IMR-90 (cell line): Measurements from ENCODE around the gene CETP.

ENCODE experiments used
- CEBPB ChIP-seq: IDR thresholded peaks from 2 replicates; pipeline ENCODE4 v1.6.1; 2012; ENCODE audit warnings: low read depth, low read length, improper control_type of control experiment
- POLR2A ChIP-seq: IDR thresholded peaks from 2 replicates; pipeline ENCODE4 v1.6.1; 2012; ENCODE audit warnings: mild to moderate bottlenecking, low read depth, low read length
- SMC3 ChIP-seq: fragments of 150-350 bp; IDR thresholded peaks from 2 replicates; pipeline ENCODE4 v1.6.1; 2016; ENCODE audit warnings: low read depth, mild to moderate bottlenecking, antibody characterized with exemption, low read length, moderate library complexity
- TF ChIP-seq, protein P1 (sequence below): conservative IDR thresholded peaks from 2 replicates; pipeline ENCODE4 v1.5.1; 2012; ENCODE audit warnings: mild to moderate bottlenecking, low read depth, low read length, improper control_type of control experiment

DNA sequence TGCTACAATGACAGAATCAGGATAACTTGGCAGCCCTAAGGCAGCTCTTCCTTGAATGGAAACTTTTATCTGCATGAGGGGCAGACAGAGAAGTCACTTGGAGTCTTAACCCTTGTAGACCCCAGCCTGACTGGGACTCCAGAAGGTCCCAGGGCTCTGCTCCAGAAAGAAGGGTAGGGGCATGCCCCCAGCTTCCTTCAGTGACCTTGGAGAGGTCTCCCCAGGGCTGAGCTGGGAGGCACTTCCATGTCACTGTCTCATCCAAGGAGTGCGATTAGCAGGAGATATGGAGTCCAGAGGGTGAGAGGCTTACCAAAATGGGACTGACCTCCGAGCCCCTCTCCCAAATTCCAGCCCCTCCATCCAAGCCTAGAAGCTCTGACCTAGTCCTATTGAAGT lies 24.2 kb downstream of the CETP start:
- TF ChIP-seq, protein P1, sequence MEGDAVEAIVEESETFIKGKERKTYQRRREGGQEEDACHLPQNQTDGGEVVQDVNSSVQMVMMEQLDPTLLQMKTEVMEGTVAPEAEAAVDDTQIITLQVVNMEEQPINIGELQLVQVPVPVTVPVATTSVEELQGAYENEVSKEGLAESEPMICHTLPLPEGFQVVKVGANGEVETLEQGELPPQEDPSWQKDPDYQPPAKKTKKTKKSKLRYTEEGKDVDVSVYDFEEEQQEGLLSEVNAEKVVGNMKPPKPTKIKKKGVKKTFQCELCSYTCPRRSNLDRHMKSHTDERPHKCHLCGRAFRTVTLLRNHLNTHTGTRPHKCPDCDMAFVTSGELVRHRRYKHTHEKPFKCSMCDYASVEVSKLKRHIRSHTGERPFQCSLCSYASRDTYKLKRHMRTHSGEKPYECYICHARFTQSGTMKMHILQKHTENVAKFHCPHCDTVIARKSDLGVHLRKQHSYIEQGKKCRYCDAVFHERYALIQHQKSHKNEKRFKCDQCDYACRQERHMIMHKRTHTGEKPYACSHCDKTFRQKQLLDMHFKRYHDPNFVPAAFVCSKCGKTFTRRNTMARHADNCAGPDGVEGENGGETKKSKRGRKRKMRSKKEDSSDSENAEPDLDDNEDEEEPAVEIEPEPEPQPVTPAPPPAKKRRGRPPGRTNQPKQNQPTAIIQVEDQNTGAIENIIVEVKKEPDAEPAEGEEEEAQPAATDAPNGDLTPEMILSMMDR, result no peak
- TF ChIP-seq SMC3 (no peak), POLR2A (no peak), CEBPB (no peak)
